HG02938 (cell line): Measurements from ENCODE around the gene SHOC1.
"Not testable (repeated sequence)": the region's sequence is repeated elsewhere in the genome, so short reads cannot be mapped to it uniquely, and the experiment has no call there.

Experiments used
- ATAC-seq: cut with Tn5 transposase; IDR thresholded peaks from one replicate; pipeline ENCODE4 v1.9.1; 2021; ENCODE audit warnings: mild to moderate bottlenecking, moderate library complexity; ENCODE audit not compliant: unreplicated experiment

The SHOC1 gene

GRCh38 chr9:111794835-111795556 is at the start of gene SHOC1:
Gene SHOC1 (minus strand): TSS chr9:111794937. CDS start chr9:111791418, 3,519 bp downstream.
- ATAC-seq: no peak

GRCh38 chr9:111843971-111844370 is 49.2 kb upstream of the SHOC1 start:
- no peak for ATAC-seq

- no peak for ATAC-seq
Measured at GRCh38 chr9:111842313-111842712, 47.6 kb upstream of the SHOC1 start.

GRCh38 chr9:111840442-111840841 is 45.7 kb upstream of the SHOC1 start:
- no peak for ATAC-seq

- no peak for ATAC-seq
Measured at GRCh38 chr9:111839987-111840386, 45.2 kb upstream of the SHOC1 start.

GRCh38 chr9:111839387-111839786 is 44.6 kb upstream of the SHOC1 start:
- ATAC-seq: no peak

- no peak for ATAC-seq
Measured at GRCh38 chr9:111838439-111838838, 43.7 kb upstream of the SHOC1 start.

- no peak for ATAC-seq
Measured at GRCh38 chr9:111836311-111836710, 41.6 kb upstream of the SHOC1 start.

GRCh38 chr9:111833941-111834340 is 39.2 kb upstream of the SHOC1 start:
- no peak for ATAC-seq

GRCh38 chr9:111832449-111832848 is 37.7 kb upstream of the SHOC1 start:
- ATAC-seq: no peak

- no peak for ATAC-seq
Measured at GRCh38 chr9:111831371-111832108, 36.8 kb upstream of the SHOC1 start.

GRCh38 chr9:111828193-111828592 is 33.5 kb upstream of the SHOC1 start:
- ATAC-seq: no peak

GRCh38 chr9:111825468-111826145 is 30.9 kb upstream of the SHOC1 start:
- no peak for ATAC-seq

- ATAC-seq: no peak
Measured at GRCh38 chr9:111821006-111821528, 26.3 kb upstream of the SHOC1 start.

- ATAC-seq: no peak
Measured at GRCh38 chr9:111819360-111819759, 24.6 kb upstream of the SHOC1 start.

GRCh38 chr9:111815285-111816070 is 20.7 kb upstream of the SHOC1 start:
- ATAC-seq: no peak

- ATAC-seq: no peak
Measured at GRCh38 chr9:111812337-111812736, 17.6 kb upstream of the SHOC1 start.

- no peak for ATAC-seq
Measured at GRCh38 chr9:111810908-111811307, 16.2 kb upstream of the SHOC1 start.

- not testable (repeated sequence) for ATAC-seq
Measured at GRCh38 chr9:111810415-111810814, 15.7 kb upstream of the SHOC1 start.

GRCh38 chr9:111807197-111807596 is 12.5 kb upstream of the SHOC1 start:
- no peak for ATAC-seq

GRCh38 chr9:111806259-111806658 is 11.5 kb upstream of the SHOC1 start:
- ATAC-seq: no peak
